ENCODE results near the gene NEDD4L.

The NEDD4L gene

GRCh38 chr18:58325494-58325893 lies 281.5 kb downstream of the NEDD4L start:
- Mint-ChIP-seq H3K36me3 (ENCODE audit: insufficient read depth) (peaks cover 1% of the 10 kb centered on the region), H3K9me3 (no peaks in the 10 kb centered on the region), H3K4me3 (no peak overlapping the region), H3K4me1 (no peaks in the 10 kb centered on the region), H3K27ac (ENCODE audit: low read depth) (no peak overlapping the region), H3K27me3 (peaks cover 9% of the 10 kb centered on the region)
- DNase-seq (ENCODE audit: low spot score in 2 of 2) (no peak), ATAC-seq (replicated peaks; ENCODE audit: extremely low read depth, poor library complexity, severe bottlenecking) (no peak)

- Mint-ChIP-seq H3K4me3 (no peak overlapping the region), H3K36me3 (ENCODE audit: insufficient read depth) (no peaks in the 10 kb centered on the region), H3K9me3 (no peaks in the 10 kb centered on the region), H3K27me3 (no peaks in the 10 kb centered on the region), H3K4me1 (no peaks in the 10 kb centered on the region), H3K27ac (ENCODE audit: low read depth) (no peak overlapping the region)
- no peak for DNase-seq (ENCODE audit: low spot score in 2 of 2)
- ATAC-seq (replicated peaks; ENCODE audit: extremely low read depth, poor library complexity, severe bottlenecking), result no peak
Observed at GRCh38 chr18:58334061-58334460, 290.0 kb downstream of the NEDD4L start.

- no peaks in the 10 kb centered on the region for H3K9me3 Mint-ChIP-seq
- no peaks in the 10 kb centered on the region for H3K4me1 Mint-ChIP-seq
- DNase-seq (ENCODE audit: low spot score in 2 of 2) (no peak), ATAC-seq (replicated peaks; ENCODE audit: extremely low read depth, poor library complexity, severe bottlenecking) (no peak)
- H3K36me3 Mint-ChIP-seq (ENCODE audit: insufficient read depth), result no peaks in the 10 kb centered on the region
- H3K27me3 Mint-ChIP-seq, result no peaks in the 10 kb centered on the region
- H3K4me3 Mint-ChIP-seq, result no peak overlapping the region
- H3K27ac Mint-ChIP-seq (ENCODE audit: low read depth), result no peak overlapping the region
Observed at GRCh38 chr18:58335223-58335622, 291.2 kb downstream of the NEDD4L start.

GRCh38 chr18:58335821-58336220 lies 291.8 kb downstream of the NEDD4L start:
- no peaks in the 10 kb centered on the region for H3K9me3 Mint-ChIP-seq
- no peaks in the 10 kb centered on the region for H3K4me1 Mint-ChIP-seq
- H3K4me3 Mint-ChIP-seq, result no peak overlapping the region
- DNase-seq (ENCODE audit: low spot score in 2 of 2), result no peak
- H3K36me3 Mint-ChIP-seq (ENCODE audit: insufficient read depth), result no peaks in the 10 kb centered on the region
- ATAC-seq (replicated peaks; ENCODE audit: extremely low read depth, poor library complexity, severe bottlenecking), result no peak
- no peak overlapping the region for H3K27ac Mint-ChIP-seq (ENCODE audit: low read depth)
- H3K27me3 Mint-ChIP-seq, result no peaks in the 10 kb centered on the region

GRCh38 chr18:58336605-58337004 lies 292.6 kb downstream of the NEDD4L start:
- DNase-seq (ENCODE audit: low spot score in 2 of 2) (no peak), ATAC-seq (replicated peaks; ENCODE audit: extremely low read depth, poor library complexity, severe bottlenecking) (no peak)
- H3K4me1 Mint-ChIP-seq, result no peaks in the 10 kb centered on the region
- no peaks in the 10 kb centered on the region for H3K9me3 Mint-ChIP-seq
- no peak overlapping the region for H3K4me3 Mint-ChIP-seq
- no peak overlapping the region for H3K27ac Mint-ChIP-seq (ENCODE audit: low read depth)
- H3K27me3 Mint-ChIP-seq, result no peaks in the 10 kb centered on the region
- H3K36me3 Mint-ChIP-seq (ENCODE audit: insufficient read depth), result no peaks in the 10 kb centered on the region

GRCh38 chr18:58337285-58337684 lies 293.3 kb downstream of the NEDD4L start:
- ATAC-seq (replicated peaks; ENCODE audit: extremely low read depth, poor library complexity, severe bottlenecking), result no peak
- no peaks in the 10 kb centered on the region for H3K4me1 Mint-ChIP-seq
- no peak for DNase-seq (ENCODE audit: low spot score in 2 of 2)
- no peaks in the 10 kb centered on the region for H3K9me3 Mint-ChIP-seq
- H3K4me3 Mint-ChIP-seq, result no peak overlapping the region
- no peaks in the 10 kb centered on the region for H3K36me3 Mint-ChIP-seq (ENCODE audit: insufficient read depth)
- no peaks in the 10 kb centered on the region for H3K27me3 Mint-ChIP-seq
- H3K27ac Mint-ChIP-seq (ENCODE audit: low read depth), result no peak overlapping the region

GRCh38 chr18:58337686-58338085 lies 293.7 kb downstream of the NEDD4L start:
- Mint-ChIP-seq H3K36me3 (ENCODE audit: insufficient read depth) (no peaks in the 10 kb centered on the region), H3K4me3 (no peak overlapping the region), H3K27me3 (no peaks in the 10 kb centered on the region), H3K27ac (ENCODE audit: low read depth) (no peak overlapping the region), H3K9me3 (no peaks in the 10 kb centered on the region), H3K4me1 (no peaks in the 10 kb centered on the region)
- no peak for ATAC-seq (replicated peaks; ENCODE audit: extremely low read depth, poor library complexity, severe bottlenecking)
- DNase-seq (ENCODE audit: low spot score in 2 of 2), result no peak

- Mint-ChIP-seq H3K36me3 (ENCODE audit: insufficient read depth) (no peaks in the 10 kb centered on the region), H3K4me3 (no peak overlapping the region), H3K4me1 (no peaks in the 10 kb centered on the region), H3K9me3 (no peaks in the 10 kb centered on the region), H3K27me3 (peaks cover 4% of the 10 kb centered on the region), H3K27ac (ENCODE audit: low read depth) (no peak overlapping the region)
- no peak for DNase-seq (ENCODE audit: low spot score in 2 of 2)
- no peak for ATAC-seq (replicated peaks; ENCODE audit: extremely low read depth, poor library complexity, severe bottlenecking)
Observed at GRCh38 chr18:58338141-58338540, 294.1 kb downstream of the NEDD4L start.

GRCh38 chr18:58338961-58339592 lies 295.1 kb downstream of the NEDD4L start:
- peaks cover 14% of the 10 kb centered on the region for H3K27me3 Mint-ChIP-seq
- no peaks in the 10 kb centered on the region for H3K9me3 Mint-ChIP-seq
- no peaks in the 10 kb centered on the region for H3K36me3 Mint-ChIP-seq (ENCODE audit: insufficient read depth)
- ATAC-seq (replicated peaks; ENCODE audit: extremely low read depth, poor library complexity, severe bottlenecking), result no peak
- H3K27ac Mint-ChIP-seq (ENCODE audit: low read depth), result no peak overlapping the region
- no peaks in the 10 kb centered on the region for H3K4me1 Mint-ChIP-seq
- H3K4me3 Mint-ChIP-seq, result no peak overlapping the region
- no peak for DNase-seq (ENCODE audit: low spot score in 2 of 2)

- Mint-ChIP-seq H3K27ac (ENCODE audit: low read depth) (no peak overlapping the region), H3K4me3 (no peak overlapping the region), H3K36me3 (ENCODE audit: insufficient read depth) (no peaks in the 10 kb centered on the region), H3K27me3 (peaks cover 17% of the 10 kb centered on the region), H3K4me1 (no peaks in the 10 kb centered on the region), H3K9me3 (no peaks in the 10 kb centered on the region)
- ATAC-seq (replicated peaks; ENCODE audit: extremely low read depth, poor library complexity, severe bottlenecking) (no peak), DNase-seq (ENCODE audit: low spot score in 2 of 2) (no peak)
Observed at GRCh38 chr18:58339890-58340289, 295.9 kb downstream of the NEDD4L start.

GRCh38 chr18:58341916-58342315 lies 297.9 kb downstream of the NEDD4L start:
- H3K4me1 Mint-ChIP-seq, result no peaks in the 10 kb centered on the region
- DNase-seq (ENCODE audit: low spot score in 2 of 2) (no peak), ATAC-seq (replicated peaks; ENCODE audit: extremely low read depth, poor library complexity, severe bottlenecking) (no peak)
- no peak overlapping the region for H3K4me3 Mint-ChIP-seq
- no peak overlapping the region for H3K27ac Mint-ChIP-seq (ENCODE audit: low read depth)
- no peaks in the 10 kb centered on the region for H3K36me3 Mint-ChIP-seq (ENCODE audit: insufficient read depth)
- H3K9me3 Mint-ChIP-seq, result no peaks in the 10 kb centered on the region
- peaks cover 17% of the 10 kb centered on the region for H3K27me3 Mint-ChIP-seq

- Mint-ChIP-seq H3K9me3 (no peaks in the 10 kb centered on the region), H3K27ac (ENCODE audit: low read depth) (no peak overlapping the region), H3K36me3 (ENCODE audit: insufficient read depth) (no peaks in the 10 kb centered on the region), H3K4me1 (no peaks in the 10 kb centered on the region), H3K27me3 (peaks cover 17% of the 10 kb centered on the region), H3K4me3 (no peak overlapping the region)
- DNase-seq (ENCODE audit: low spot score in 2 of 2), result no peak
- no peak for ATAC-seq (replicated peaks; ENCODE audit: extremely low read depth, poor library complexity, severe bottlenecking)
Observed at GRCh38 chr18:58344080-58344670, 300.1 kb downstream of the NEDD4L start.

- Mint-ChIP-seq H3K4me1 (no peaks in the 10 kb centered on the region), H3K4me3 (no peak overlapping the region), H3K27me3 (peaks cover 17% of the 10 kb centered on the region), H3K36me3 (ENCODE audit: insufficient read depth) (no peaks in the 10 kb centered on the region), H3K27ac (ENCODE audit: low read depth) (no peak overlapping the region), H3K9me3 (no peaks in the 10 kb centered on the region)
- no peak for ATAC-seq (replicated peaks; ENCODE audit: extremely low read depth, poor library complexity, severe bottlenecking)
- no peak for DNase-seq (ENCODE audit: low spot score in 2 of 2)
Observed at GRCh38 chr18:58344861-58345463, 300.9 kb downstream of the NEDD4L start.
